ENCODE results near the gene FMR1NB.

- no peak for TF ChIP-seq CTCF (conservative IDR thresholded peaks at IDR 0.05; ENCODE audit: low read depth, low read length)
- no peak for TF ChIP-seq EZH2 (IDR thresholded peaks at IDR 0.05; ENCODE audit: borderline replicate concordance, low read depth, low read length, poor library complexity, severe bottlenecking)
Observed at GRCh38 chrX:147948531-147948930, 32.6 kb upstream of the FMR1NB start.

All from A673 (cell line).